Endothelial cell of umbilical vein (primary cell): ENCODE measurements around the gene PAK5.

Experiments
- EZH2 ChIP-seq: IDR thresholded peaks from 2 replicates; pipeline ENCODE4 v1.6.1; 2012; ENCODE audit warnings: borderline replicate concordance, low read depth, mild to moderate bottlenecking, moderate library complexity, low read length, inconsistent platforms; ENCODE audit not compliant: severe bottlenecking
- FOS ChIP-seq: IDR thresholded peaks from 2 replicates; pipeline ENCODE4 v1.6.1; 2011; ENCODE audit warnings: mild to moderate bottlenecking, low read length, moderate library complexity, borderline replicate concordance; ENCODE audit not compliant: insufficient read depth
- GATA2 ChIP-seq: IDR thresholded peaks from 2 replicates; pipeline ENCODE4 v1.7.0; 2011; ENCODE audit warnings: low read depth, mild to moderate bottlenecking, moderate library complexity, mixed read lengths, low read length; ENCODE audit not compliant: insufficient read length, insufficient read depth
- JUN ChIP-seq: IDR thresholded peaks from 2 replicates; pipeline ENCODE4 v1.6.1; 2011; ENCODE audit warnings: borderline replicate concordance, low read depth; ENCODE audit not compliant: insufficient read length, insufficient read depth
- MYC ChIP-seq: IDR thresholded peaks from one replicate; pipeline ENCODE4 v1.6.1; 2011; ENCODE audit warnings: mild to moderate bottlenecking, low read depth, low read length
- POLR2A ChIP-seq: IDR thresholded peaks from 2 replicates; pipeline ENCODE4 v1.6.1; 2012; ENCODE audit warnings: low read depth, mild to moderate bottlenecking, control low read depth, low read length
- POLR2AphosphoS5 ChIP-seq: IDR thresholded peaks from 2 replicates; pipeline ENCODE4 v1.6.1; 2012; ENCODE audit warnings: low read depth, mild to moderate bottlenecking, control low read depth, low read length, moderate library complexity; ENCODE audit not compliant: insufficient read depth
- TF ChIP-seq, protein P1 (sequence below), 2 donors: IDR thresholded peaks; 1 replicate in 1 of 2; 2 replicates in 1 of 2; pipeline ENCODE4 v1.5.1; 2011; ENCODE audit warnings: low read length in 2 of 2, mild to moderate bottlenecking in 2 of 2, moderate library complexity in 2 of 2, control low read depth in 1 of 2, inconsistent platforms in 1 of 2, low read depth in 1 of 2; ENCODE audit not compliant: insufficient read depth in 1 of 2; ENCODE audit errors: extremely low read depth in 1 of 2
- TF ChIP-seq, protein P2 (sequence below): IDR thresholded peaks from 2 replicates; pipeline ENCODE4 v1.6.1; 2011; ENCODE audit not compliant: insufficient read depth, insufficient read length

DNA sequence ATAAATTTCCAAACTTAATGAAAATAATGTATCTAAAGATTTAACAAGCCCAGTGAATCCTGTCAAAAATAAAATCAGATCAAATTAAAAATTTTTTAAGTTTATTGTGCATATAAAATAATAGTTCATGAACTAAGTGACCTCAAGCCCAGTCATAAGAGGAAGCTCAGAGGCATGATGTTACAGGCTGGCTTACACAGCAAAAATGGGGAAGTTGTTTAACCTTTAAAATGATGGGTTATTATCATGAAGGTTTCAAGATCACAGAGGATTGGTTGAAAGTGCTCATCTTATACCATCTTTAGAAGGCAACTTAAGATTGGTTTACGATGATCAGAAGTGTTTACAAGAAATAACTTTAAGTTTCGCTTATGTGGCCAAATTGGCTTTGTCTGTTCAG is 102.5 kb downstream of the PAK5 start:
- TF ChIP-seq, protein P1, sequence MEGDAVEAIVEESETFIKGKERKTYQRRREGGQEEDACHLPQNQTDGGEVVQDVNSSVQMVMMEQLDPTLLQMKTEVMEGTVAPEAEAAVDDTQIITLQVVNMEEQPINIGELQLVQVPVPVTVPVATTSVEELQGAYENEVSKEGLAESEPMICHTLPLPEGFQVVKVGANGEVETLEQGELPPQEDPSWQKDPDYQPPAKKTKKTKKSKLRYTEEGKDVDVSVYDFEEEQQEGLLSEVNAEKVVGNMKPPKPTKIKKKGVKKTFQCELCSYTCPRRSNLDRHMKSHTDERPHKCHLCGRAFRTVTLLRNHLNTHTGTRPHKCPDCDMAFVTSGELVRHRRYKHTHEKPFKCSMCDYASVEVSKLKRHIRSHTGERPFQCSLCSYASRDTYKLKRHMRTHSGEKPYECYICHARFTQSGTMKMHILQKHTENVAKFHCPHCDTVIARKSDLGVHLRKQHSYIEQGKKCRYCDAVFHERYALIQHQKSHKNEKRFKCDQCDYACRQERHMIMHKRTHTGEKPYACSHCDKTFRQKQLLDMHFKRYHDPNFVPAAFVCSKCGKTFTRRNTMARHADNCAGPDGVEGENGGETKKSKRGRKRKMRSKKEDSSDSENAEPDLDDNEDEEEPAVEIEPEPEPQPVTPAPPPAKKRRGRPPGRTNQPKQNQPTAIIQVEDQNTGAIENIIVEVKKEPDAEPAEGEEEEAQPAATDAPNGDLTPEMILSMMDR (IDR thresholded peaks at IDR 0.05; ENCODE audit: extremely low read depth in 1 of 2, insufficient read depth in 1 of 2, low read depth in 1 of 2, low read length in 2 of 2) = no peak
- no peak for TF ChIP-seq EZH2
- TF ChIP-seq POLR2AphosphoS5 = no peak
- no peak for TF ChIP-seq POLR2A
- TF ChIP-seq, protein P2, sequence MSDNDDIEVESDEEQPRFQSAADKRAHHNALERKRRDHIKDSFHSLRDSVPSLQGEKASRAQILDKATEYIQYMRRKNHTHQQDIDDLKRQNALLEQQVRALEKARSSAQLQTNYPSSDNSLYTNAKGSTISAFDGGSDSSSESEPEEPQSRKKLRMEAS = no peak
- TF ChIP-seq FOS = no peak
- no peak for TF ChIP-seq JUN
- TF ChIP-seq GATA2 = no peak
- TF ChIP-seq MYC = no peak
